H1 (cell line): ENCODE results near the gene POLR1C. TPM values are rescaled to one million over a fixed set of nuclear protein-coding genes. Genes with fewer than 3 reads are reported as not detected.
"Not testable (repeated sequence)": the region's sequence is repeated elsewhere in the genome, so short reads cannot be mapped to it uniquely, and the experiment has no call there.

Experiments
- CTCF ChIA-PET: fragments of 300-600 bp; sonication (Branson Sonifier 250); formaldehyde crosslinking; loops from one replicate; lab custom pipeline; 2021; ENCODE audit not compliant: partially characterized antibody; lab: Charles Lee
- POLR2A ChIA-PET: fragments of 300-600 bp; sonication (Branson Sonifier 250); formaldehyde crosslinking; loops from one replicate; lab custom pipeline; 2021; ENCODE audit warnings: inconsistent platforms; ENCODE audit not compliant: partially characterized antibody; lab: Charles Lee
- DNase-seq, 2 experiments: peaks; one replicate each; pipeline versions ENCODE4 v3.0.0 to v3.0.0-alpha.2; 2010 to 2022; ENCODE audit warnings: low spot score in 2 of 2, low read depth in 1 of 2, mixed read lengths in 1 of 2
- FAIRE-seq: peaks from 2 replicates; lab custom pipeline; 2011; peaks lifted over from hg19 to GRCh38; lab: Jason Lieb, UNC
- H2AFZ ChIP-seq: 2 replicates; pipeline ENCODE4 v1.8.1; 2012; ENCODE audit warnings: low read length, inconsistent platforms
- H2AK5ac ChIP-seq: 2 replicates; pipeline ENCODE4 v1.6.1; 2013; ENCODE audit warnings: low read depth, low read length
- H2BK120ac ChIP-seq: replicated peaks from 2 replicates; pipeline ENCODE3; 2013; ENCODE audit warnings: low read depth, low read length, inconsistent platforms
- H2BK12ac ChIP-seq: 2 replicates; pipeline ENCODE4 v1.6.1; 2013; ENCODE audit warnings: low read depth, low read length
- H2BK15ac ChIP-seq: 2 replicates; pipeline ENCODE4 v1.6.1; 2013; ENCODE audit warnings: low read length
- H2BK20ac ChIP-seq: 2 replicates; pipeline ENCODE4 v1.6.1; 2013; ENCODE audit warnings: low read length
- H2BK5ac ChIP-seq: 2 replicates; pipeline ENCODE4 v1.6.1; 2013; ENCODE audit warnings: low read depth, low read length
- H3K14ac ChIP-seq: 2 replicates; pipeline ENCODE4 v1.6.1; 2013; ENCODE audit warnings: inconsistent platforms; ENCODE audit not compliant: insufficient read length
- H3K18ac ChIP-seq: 2 replicates; pipeline ENCODE4 v1.6.1; 2013; ENCODE audit warnings: low read length; ENCODE audit errors: extremely low read depth
- H3K23ac ChIP-seq: 2 replicates; pipeline ENCODE4 v1.6.1; 2013; ENCODE audit warnings: inconsistent platforms; ENCODE audit not compliant: insufficient read length
- H3K23me2 ChIP-seq: 2 replicates; pipeline ENCODE4 v1.6.1; 2013; ENCODE audit warnings: low read depth, low read length
- H3K27ac ChIP-seq: 2 replicates; pipeline ENCODE4 v1.6.1; 2011; ENCODE audit warnings: low read depth, low read length, inconsistent platforms
- H3K27me3 ChIP-seq, 4 experiments: replicated peaks in 1 of 4; 1 replicate in 1 of 4; 2 replicates in 3 of 4; pipeline versions ENCODE4 v1.6.1 to v1.8.1; 2011 to 2013; ENCODE audit warnings: low read length in 3 of 4, mild to moderate bottlenecking in 3 of 4, inconsistent platforms in 2 of 4, mixed read lengths in 2 of 4, moderate library complexity in 1 of 4; ENCODE audit not compliant: control insufficient read depth in 3 of 4, insufficient read depth in 3 of 4; ENCODE audit errors: extremely low read depth in 1 of 4
- H3K36me3 ChIP-seq, 4 experiments: 2 replicates each; pipeline versions ENCODE4 v1.6.1 to v1.8.1; 2011 to 2013; ENCODE audit warnings: mild to moderate bottlenecking in 4 of 4, low read length in 3 of 4, moderate library complexity in 2 of 4, control low read depth in 1 of 4, inconsistent platforms in 1 of 4; ENCODE audit not compliant: insufficient read depth in 4 of 4, control insufficient read depth in 2 of 4
- H3K4ac ChIP-seq: replicated peaks from 2 replicates; pipeline ENCODE3; 2013; ENCODE audit warnings: low read length, low read depth, mixed read lengths, inconsistent platforms; ENCODE audit not compliant: insufficient read length
- H3K4me1 ChIP-seq, 4 experiments: replicated peaks in 1 of 4; 1 replicate in 1 of 4; 2 replicates in 3 of 4; pipeline versions ENCODE4 v1.6.1 to v1.8.1; 2011 to 2013; ENCODE audit warnings: low read length in 3 of 4, inconsistent platforms in 2 of 4, mixed read lengths in 1 of 4; ENCODE audit not compliant: insufficient read depth in 4 of 4, control insufficient read depth in 3 of 4
- H3K4me2 ChIP-seq, 2 experiments: 2 replicates each; pipeline versions ENCODE4 v1.6.1 to v1.8.1; 2011 to 2013; ENCODE audit warnings: low read depth in 2 of 2, low read length in 2 of 2, control low read depth in 1 of 2, inconsistent platforms in 1 of 2, mild to moderate bottlenecking in 1 of 2; ENCODE audit not compliant: insufficient read depth in 1 of 2
- H3K4me3 ChIP-seq, 4 experiments: fragments of 200-600, 300-600 bp in 1 of 4; sonication (generic), shearing (Covaris generic), sonication (Bioruptor Twin) in 1 of 4; 2 replicates each; pipeline versions ENCODE4 v1.5.1 to v1.8.1; 2011 to 2016; ENCODE audit warnings: low read length in 4 of 4, low read depth in 3 of 4, control low read depth in 2 of 4, inconsistent platforms in 2 of 4, mild to moderate bottlenecking in 2 of 4, mixed read lengths in 1 of 4, moderate library complexity in 1 of 4; ENCODE audit not compliant: insufficient read depth in 2 of 4; ENCODE audit errors: extremely low read depth in 1 of 4
- H3K56ac ChIP-seq: replicated peaks from 2 replicates; pipeline ENCODE3; 2013; ENCODE audit warnings: low read depth, mild to moderate bottlenecking, mixed read lengths, low read length, inconsistent platforms; ENCODE audit not compliant: insufficient read length
- H3K79me1 ChIP-seq: 2 replicates; pipeline ENCODE4 v1.6.1; 2013; ENCODE audit warnings: low read depth, low read length, control low read depth
- H3K79me2 ChIP-seq, 2 experiments: 2 replicates each; pipeline versions ENCODE4 v1.6.1 to v1.8.1; 2012 to 2013; ENCODE audit warnings: low read length in 2 of 2, mild to moderate bottlenecking in 2 of 2, inconsistent platforms in 1 of 2; ENCODE audit not compliant: insufficient read depth in 2 of 2, control insufficient read depth in 1 of 2
- H3K9ac ChIP-seq, 4 experiments: replicated peaks in 1 of 4; 1 replicate in 1 of 4; 2 replicates in 3 of 4; pipeline versions ENCODE4 v1.6.1 to v1.8.1; 2011 to 2013; ENCODE audit warnings: low read depth in 3 of 4, low read length in 3 of 4, control low read depth in 2 of 4, mild to moderate bottlenecking in 2 of 4, moderate library complexity in 2 of 4, inconsistent platforms in 1 of 4; ENCODE audit errors: extremely low read depth in 1 of 4
- H3K9me3 ChIP-seq, 2 experiments: 2 replicates each; pipeline versions ENCODE4 v1.6.1 to v1.8.1; 2012 to 2013; ENCODE audit warnings: mild to moderate bottlenecking in 2 of 2, moderate library complexity in 2 of 2, control low read depth in 1 of 2, inconsistent platforms in 1 of 2, low read depth in 1 of 2, low read length in 1 of 2, mixed read lengths in 1 of 2; ENCODE audit not compliant: insufficient read depth in 2 of 2
- H4K20me1 ChIP-seq, 2 experiments: replicated peaks in 1 of 2; 2 replicates each; pipeline versions ENCODE3 to v1.8.1; 2011 to 2013; ENCODE audit warnings: inconsistent platforms in 2 of 2, low read length in 2 of 2, mild to moderate bottlenecking in 1 of 2; ENCODE audit not compliant: insufficient read depth in 2 of 2, control insufficient read depth in 1 of 2
- H4K5ac ChIP-seq: 2 replicates; pipeline ENCODE4 v1.6.1; 2013; ENCODE audit warnings: low read length, low read depth, mixed read lengths, inconsistent platforms; ENCODE audit not compliant: insufficient read length
- H4K8ac ChIP-seq: 2 replicates; pipeline ENCODE4 v1.8.0; 2013; ENCODE audit warnings: mild to moderate bottlenecking, moderate library complexity, low read length, inconsistent platforms; ENCODE audit not compliant: insufficient read depth; ENCODE audit errors: extremely low read depth
- H4K91ac ChIP-seq: replicated peaks from 2 replicates; pipeline ENCODE3; 2013; ENCODE audit warnings: low read length, mixed read lengths, inconsistent platforms; ENCODE audit not compliant: insufficient read length
- WGBS, 2 experiments: shearing (Covaris generic) in 1 of 2; methylation state at CpG; one replicate each; pipeline versions ENCODE4 v1.1.6 to v1.1.7; 2013 to 2015; ENCODE audit warnings: low lambda C conversion rate in 2 of 2, mixed read lengths in 2 of 2, inconsistent platforms in 1 of 2, low coverage in 1 of 2, missing lambda C conversion rate in 1 of 2; ENCODE audit not compliant: insufficient replicate concordance in 2 of 2, insufficient coverage in 1 of 2, insufficient read length in 1 of 2; ENCODE audit errors: extremely low coverage in 1 of 2, missing lambda C conversion rate in 1 of 2; 5-methylcytosine and 5-hydroxymethylcytosine counted together
- polyA plus RNA-seq, 7 experiments: library from polyadenylated mRNA; depleted of rRNA in 3 of 7; stranded (reverse) in 5 of 7; unstranded in 2 of 7; fragments of >200 nt in 5 of 7; fragments of 200-250 nt in 2 of 7; gene quantifications; 1 replicate in 5 of 7; 2 replicates in 1 of 7; 4 replicates in 1 of 7; pipeline versions ENCODE4 v1.2.1 to v1.2.3, GENCODE V29; 2011 to 2013; ENCODE audit warnings: missing spikeins in 2 of 7, mixed read lengths in 2 of 7
- total RNA-seq: library from RNA; stranded (reverse); fragmentation: NEBNext Ultra II Directional; extraction: Animal tissue kit (Norgen Biotek cat#: 25700); gene quantifications from 2 replicates; pipeline ENCODE4 v1.2.1, GENCODE V29; 2021

POLR1C gene
- total and polyA plus RNA-seq, 2 of the 8 experiments (the other 6 are each of a cell fraction or from before 2014, with no cell fraction given) = 42.9 to 49.6 TPM

GRCh38 chr6:43538986-43539385 lies 22.1 kb downstream of the POLR1C start:
- H3K4me2 ChIP-seq, H3K4me1 ChIP-seq, H4K5ac ChIP-seq, H3K23ac ChIP-seq, H4K8ac ChIP-seq, H3K79me2 ChIP-seq, H2AK5ac ChIP-seq, H2BK20ac ChIP-seq, H3K9me3 ChIP-seq, H3K79me1 ChIP-seq, H2BK12ac ChIP-seq, H3K4me3 ChIP-seq, H2AFZ ChIP-seq, CTCF ChIA-PET, H3K9ac ChIP-seq, H3K23me2 ChIP-seq, H3K18ac ChIP-seq, H2BK5ac ChIP-seq, H3K27ac ChIP-seq, H2BK15ac ChIP-seq, H3K56ac ChIP-seq, H2BK120ac ChIP-seq, H3K4ac ChIP-seq, H4K20me1 ChIP-seq, FAIRE-seq, H3K27me3 ChIP-seq, H4K91ac ChIP-seq, H3K14ac ChIP-seq, DNase-seq: not testable (repeated sequence)
- peaks cover 4 to 55% (median 29%) of the 10 kb centered on the region in 4 experiments for H3K36me3 ChIP-seq
- POLR2A ChIA-PET = interaction anchor here (0.6 to 1.9 kb wide), 3 partner anchors 9 to 59 kb away, joined by 3 to 5 read pairs (median 3); no protein-coding TSS in a partner anchor
- 94% methylated on average over 16 of the region's 17 CpGs; no CpG with 5 or more reads in 1 of the 2 experiments for WGBS, 2 experiments

- not testable (repeated sequence) for H3K27me3 ChIP-seq, H3K4me1 ChIP-seq, H2BK5ac ChIP-seq
Measured at GRCh38 chr6:43539409-43539808, 22.5 kb downstream of the POLR1C start.

More at GRCh38 chr6:43539409-43539808, 22.5 kb downstream of the POLR1C start:
- CTCF ChIA-PET, H3K23ac ChIP-seq, H2AFZ ChIP-seq, H3K79me1 ChIP-seq, H2BK120ac ChIP-seq, DNase-seq, H2BK20ac ChIP-seq, H3K4me2 ChIP-seq, H3K4ac ChIP-seq, H3K14ac ChIP-seq, H2AK5ac ChIP-seq, H3K9ac ChIP-seq, H3K27ac ChIP-seq, H3K9me3 ChIP-seq, H3K18ac ChIP-seq, H3K79me2 ChIP-seq, H4K91ac ChIP-seq, H3K4me3 ChIP-seq, H3K56ac ChIP-seq, H4K5ac ChIP-seq, H4K20me1 ChIP-seq, H3K23me2 ChIP-seq, H4K8ac ChIP-seq, FAIRE-seq, H2BK15ac ChIP-seq, H2BK12ac ChIP-seq: not testable (repeated sequence)
- 98% methylated on average over 20 of the region's 20 CpGs; no CpG with 5 or more reads in 1 of the 2 experiments for WGBS, 2 experiments
- peaks cover 4 to 55% (median 29%) of the 10 kb centered on the region in 4 experiments for H3K36me3 ChIP-seq
- POLR2A ChIA-PET = interaction anchor here (1.9 kb wide), 1 partner anchor 10 kb away, joined by 5 read pairs; no protein-coding TSS in a partner anchor
